ENCODE data around the gene LRCH3. TPM values are rescaled to one million over a fixed set of nuclear protein-coding genes. Genes with fewer than 3 reads are reported as not detected.

LRCH3 gene
- total and polyA plus RNA-seq, 2 experiments from 2014 or later, result 22.5 to 38.5 TPM

GRCh38 chr3:197790033-197790432, 1.0 kb upstream of the LRCH3 start:
- Histone ChIP-seq H3K9me2 (replicated peaks; ENCODE audit: insufficient read depth) (no peaks in the 10 kb centered on the region), H3K9me3 (ENCODE audit: low read depth) (no peaks in the 10 kb centered on the region), H2AFZ (peak overlapping the region; percentile 75), H3K4me1 (ENCODE audit: insufficient read depth) (peaks cover 8% of the 10 kb centered on the region), H3K79me2 (peaks cover 37% of the 10 kb centered on the region), H3K27me3 (no peaks in the 10 kb centered on the region), H4K20me1 (ENCODE audit: insufficient read depth, poor library complexity, severe bottlenecking) (peaks cover 12% of the 10 kb centered on the region), H3K4me2 (no peak overlapping the region), H3K4me3 (no peak overlapping the region), H3K27ac (no peak overlapping the region), H3K36me3 (replicated peaks; ENCODE audit: insufficient read depth, low read depth) (no peaks in the 10 kb centered on the region)
- WGBS (ENCODE audit: low lambda C conversion rate, missing lambda C conversion rate), result 91% methylated on average over 1 of the region's 1 CpG
- DNase-seq (ENCODE audit: low spot score), result no peak
- TF ChIP-seq EZH2 (IDR thresholded peaks at IDR 0.05; ENCODE audit: borderline replicate concordance) (no peak), EZH2phosphoT487 (IDR thresholded peaks at IDR 0.05; ENCODE audit: low read depth, severe bottlenecking, unreplicated experiment) (no peak)
- TF ChIP-seq, protein P1, sequence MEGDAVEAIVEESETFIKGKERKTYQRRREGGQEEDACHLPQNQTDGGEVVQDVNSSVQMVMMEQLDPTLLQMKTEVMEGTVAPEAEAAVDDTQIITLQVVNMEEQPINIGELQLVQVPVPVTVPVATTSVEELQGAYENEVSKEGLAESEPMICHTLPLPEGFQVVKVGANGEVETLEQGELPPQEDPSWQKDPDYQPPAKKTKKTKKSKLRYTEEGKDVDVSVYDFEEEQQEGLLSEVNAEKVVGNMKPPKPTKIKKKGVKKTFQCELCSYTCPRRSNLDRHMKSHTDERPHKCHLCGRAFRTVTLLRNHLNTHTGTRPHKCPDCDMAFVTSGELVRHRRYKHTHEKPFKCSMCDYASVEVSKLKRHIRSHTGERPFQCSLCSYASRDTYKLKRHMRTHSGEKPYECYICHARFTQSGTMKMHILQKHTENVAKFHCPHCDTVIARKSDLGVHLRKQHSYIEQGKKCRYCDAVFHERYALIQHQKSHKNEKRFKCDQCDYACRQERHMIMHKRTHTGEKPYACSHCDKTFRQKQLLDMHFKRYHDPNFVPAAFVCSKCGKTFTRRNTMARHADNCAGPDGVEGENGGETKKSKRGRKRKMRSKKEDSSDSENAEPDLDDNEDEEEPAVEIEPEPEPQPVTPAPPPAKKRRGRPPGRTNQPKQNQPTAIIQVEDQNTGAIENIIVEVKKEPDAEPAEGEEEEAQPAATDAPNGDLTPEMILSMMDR (IDR thresholded peaks at IDR 0.05; ENCODE audit: poor library complexity), result no peak

DNA sequence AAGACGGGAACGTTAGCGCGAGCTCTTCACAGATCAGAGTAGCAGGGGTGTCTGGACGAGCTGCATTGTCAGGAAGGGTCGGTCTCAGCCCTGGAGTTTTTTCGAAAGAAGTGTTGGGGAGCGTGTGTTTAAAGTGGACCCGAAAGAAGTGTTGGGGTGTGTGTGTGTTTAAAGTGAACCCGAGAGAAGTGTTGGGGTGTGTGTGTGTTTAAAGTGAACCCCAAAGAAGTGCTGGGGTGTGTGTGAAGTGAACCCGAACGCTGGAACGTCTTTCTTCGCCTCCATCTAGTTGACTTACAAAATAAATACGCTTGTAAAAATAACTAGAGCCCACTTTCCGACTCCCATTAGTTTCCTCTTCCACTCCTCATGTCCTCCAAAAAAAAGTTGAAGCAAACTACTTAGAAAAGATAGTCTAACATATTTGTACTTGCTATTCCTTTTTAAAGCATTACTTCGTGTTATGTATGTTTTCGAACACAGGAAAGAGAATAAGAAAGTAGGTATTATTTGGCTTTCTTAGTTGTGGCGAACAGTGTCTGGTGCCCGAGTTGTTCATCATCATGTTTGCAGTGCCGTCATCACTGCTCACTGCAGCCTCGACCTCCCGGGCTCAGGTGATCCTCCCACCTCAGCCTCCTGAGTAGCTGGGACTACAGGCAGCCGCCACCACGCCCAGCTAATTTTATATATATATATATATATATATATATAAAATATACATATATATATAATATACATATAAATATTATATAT, 1.0 kb downstream of the LRCH3 start:
- Histone ChIP-seq H4K20me1 (ENCODE audit: insufficient read depth, poor library complexity, severe bottlenecking) (peaks cover 15% of the 10 kb centered on the region), H2AFZ (peak overlapping the region; percentile 75), H3K27ac (peak overlapping the region; percentile 99), H3K4me2 (peak overlapping the region; percentile 75), H3K9me2 (replicated peaks; ENCODE audit: insufficient read depth) (no peaks in the 10 kb centered on the region), H3K36me3 (replicated peaks; ENCODE audit: insufficient read depth, low read depth) (no peaks in the 10 kb centered on the region), H3K9me3 (ENCODE audit: low read depth) (no peaks in the 10 kb centered on the region), H3K79me2 (peaks cover 58% of the 10 kb centered on the region), H3K27me3 (no peaks in the 10 kb centered on the region), H3K4me3 (peak overlapping the region; percentile 89), H3K4me1 (ENCODE audit: insufficient read depth) (peaks cover 8% of the 10 kb centered on the region)
- peak; percentile 58 for DNase-seq (ENCODE audit: low spot score)
- 29% methylated on average over 25 of the region's 25 CpGs for WGBS (ENCODE audit: low lambda C conversion rate, missing lambda C conversion rate)
- TF ChIP-seq, protein P1 (IDR thresholded peaks at IDR 0.05; ENCODE audit: poor library complexity), result no peak
- no peak for TF ChIP-seq EZH2 (IDR thresholded peaks at IDR 0.05; ENCODE audit: borderline replicate concordance)
- TF ChIP-seq EZH2phosphoT487 (IDR thresholded peaks at IDR 0.05; ENCODE audit: low read depth, severe bottlenecking, unreplicated experiment), result no peak

GRCh38 chr3:197793247-197793646, 2.2 kb downstream of the LRCH3 start:
- no peak overlapping the region for H3K27ac ChIP-seq
- no peak overlapping the region for H2AFZ ChIP-seq
- H3K4me2 ChIP-seq, result peak overlapping the region; percentile 75
- H4K20me1 ChIP-seq (ENCODE audit: insufficient read depth, poor library complexity, severe bottlenecking), result peaks cover 23% of the 10 kb centered on the region
- peaks cover 8% of the 10 kb centered on the region for H3K4me1 ChIP-seq (ENCODE audit: insufficient read depth)
- no peaks in the 10 kb centered on the region for H3K27me3 ChIP-seq
- no peak overlapping the region for H3K4me3 ChIP-seq
- TF ChIP-seq EZH2phosphoT487 (IDR thresholded peaks at IDR 0.05; ENCODE audit: low read depth, severe bottlenecking, unreplicated experiment) (no peak), EZH2 (IDR thresholded peaks at IDR 0.05; ENCODE audit: borderline replicate concordance) (no peak)
- TF ChIP-seq, protein P1 (IDR thresholded peaks at IDR 0.05; ENCODE audit: poor library complexity), result no peak
- no peaks in the 10 kb centered on the region for H3K9me3 ChIP-seq (ENCODE audit: low read depth)
- WGBS (ENCODE audit: low lambda C conversion rate, missing lambda C conversion rate), result 43% methylated on average over 2 of the region's 2 CpGs
- no peak for DNase-seq (ENCODE audit: low spot score)
- peaks cover 70% of the 10 kb centered on the region for H3K79me2 ChIP-seq
- H3K9me2 ChIP-seq (replicated peaks; ENCODE audit: insufficient read depth), result no peaks in the 10 kb centered on the region
- H3K36me3 ChIP-seq (replicated peaks; ENCODE audit: insufficient read depth, low read depth), result no peaks in the 10 kb centered on the region

Measured in hepatocyte (in vitro differentiated cells).